ENCODE results near the gene CTNNBIP1.

DNA sequence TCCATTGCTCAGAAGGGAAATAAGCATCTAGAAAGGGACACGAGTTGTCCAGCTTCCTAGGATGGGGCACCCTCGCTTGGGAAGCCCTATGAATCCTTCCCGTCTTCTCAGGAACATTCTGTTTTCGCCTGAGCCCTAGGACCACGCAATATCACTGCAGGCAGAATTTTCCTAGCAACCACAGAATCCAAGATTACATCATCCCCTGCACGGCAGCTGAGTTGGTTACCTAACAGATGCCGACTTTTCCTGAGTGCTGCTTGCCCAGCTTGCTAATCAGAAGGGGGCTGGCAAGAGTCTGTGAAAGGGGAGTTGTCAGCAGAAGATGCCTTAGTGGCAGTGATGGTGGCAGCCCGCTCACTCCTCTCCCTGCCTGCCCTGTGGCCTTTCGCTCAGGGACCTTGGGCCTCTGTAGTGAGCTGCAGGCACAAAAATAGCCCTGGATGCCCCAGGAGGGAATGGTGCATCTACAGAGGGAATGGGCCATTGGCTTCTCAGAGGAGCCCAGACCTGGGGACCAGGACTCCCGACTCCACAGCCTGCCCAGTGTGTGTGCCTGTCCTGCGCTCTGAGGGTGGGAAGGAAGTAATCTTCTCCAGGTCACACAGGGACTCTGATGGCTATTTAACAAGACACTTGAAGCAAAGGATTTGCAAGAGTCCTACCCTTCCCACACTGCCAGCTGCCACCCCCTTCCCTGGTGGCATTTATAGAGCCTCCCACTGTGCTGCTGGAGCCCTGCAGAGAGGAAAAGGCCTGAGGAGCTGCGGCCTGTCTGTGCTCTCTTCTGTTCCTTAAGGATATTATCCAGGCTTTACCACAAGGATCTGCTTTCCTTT, 57.4 kb downstream of the CTNNBIP1 start:
- no peak for TF ChIP-seq POLR2AphosphoS5 (IDR thresholded peaks at IDR 0.05; ENCODE audit: low read depth, low read length)
- TF ChIP-seq SIN3A (IDR thresholded peaks at IDR 0.05; ENCODE audit: borderline replicate concordance, insufficient read depth, low read length): no peak
